NK-92 (cell line): ENCODE measurements around the gene NEURL1B.

Experiments
- DNase-seq: peaks from one replicate; lab custom pipeline; 2025; ENCODE audit not compliant: unreplicated experiment; lab: John Stamatoyannopoulos, UW

NEURL1B gene

DNA sequence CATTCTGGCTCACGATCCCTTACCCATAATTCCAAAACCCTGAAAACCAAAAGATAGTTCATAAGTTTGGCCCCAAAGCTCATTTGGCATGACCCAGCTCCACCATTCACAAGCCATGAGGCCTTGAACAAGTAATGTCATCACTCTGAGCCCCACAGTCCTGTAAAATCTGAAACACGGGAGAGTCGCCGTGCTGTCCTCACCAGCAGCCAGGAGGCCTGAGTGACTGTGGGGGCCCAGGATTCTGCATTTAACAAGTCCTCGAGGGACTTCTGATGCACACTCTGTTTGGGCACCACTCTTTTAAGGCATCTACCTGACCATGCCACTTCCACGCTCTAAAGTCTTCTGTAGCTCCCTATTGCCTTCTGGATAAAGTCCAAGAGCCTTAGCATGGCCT lies 89.2 kb downstream of the NEURL1B start:
- DNase-seq: no peak

DNA sequence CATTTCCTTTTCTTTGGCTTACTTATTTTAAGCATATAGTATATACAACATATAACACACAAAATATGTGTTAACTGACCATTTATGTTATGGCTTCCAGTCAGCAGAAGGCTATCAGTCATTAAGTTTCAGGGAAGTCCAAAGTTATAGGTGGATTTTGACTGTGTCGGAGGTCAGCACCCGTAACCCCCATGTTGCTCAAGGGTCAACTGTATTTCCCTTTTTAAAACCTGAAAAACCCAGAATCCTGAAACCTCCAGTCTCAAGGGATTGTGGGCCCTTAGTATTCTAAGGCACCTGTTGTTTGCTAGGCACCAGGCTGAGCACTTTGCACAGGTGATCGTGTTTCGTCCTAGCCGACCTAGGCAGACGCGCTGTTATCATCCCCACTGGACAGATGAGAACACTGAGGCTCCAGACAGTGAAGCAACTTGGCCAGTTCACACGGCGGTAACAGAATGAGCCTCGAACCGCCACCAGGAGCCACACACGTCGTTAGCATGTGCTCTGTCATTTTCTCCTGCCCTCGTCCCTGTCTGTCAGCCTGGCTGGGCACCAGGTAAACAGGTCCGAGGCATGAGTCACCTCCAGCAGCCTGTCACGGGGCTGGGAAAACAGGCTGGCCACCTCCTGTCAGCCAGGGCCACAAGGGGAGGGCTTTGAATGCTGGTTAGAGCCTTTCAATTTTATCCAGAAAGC lies 90.1 kb downstream of the NEURL1B start:
- DNase-seq: no peak

DNA sequence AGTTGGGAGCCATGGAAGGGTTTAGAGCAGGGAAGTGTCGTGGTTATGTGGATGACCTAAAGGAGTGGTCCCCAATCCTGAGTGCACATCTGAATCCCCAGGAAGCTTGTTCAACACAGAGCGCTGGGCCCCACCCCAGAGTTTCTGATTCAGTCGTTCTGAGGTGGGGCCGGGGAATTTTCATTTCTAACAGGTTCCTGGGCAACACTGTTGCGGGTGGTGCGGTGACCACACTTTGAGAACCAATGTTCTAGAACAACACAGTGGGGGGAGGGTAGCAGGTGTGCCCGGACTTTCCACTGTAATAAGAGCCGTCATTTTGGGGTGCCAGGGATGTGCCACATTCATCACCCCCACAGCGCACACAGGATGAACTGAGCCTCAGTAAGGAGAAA lies 90.6 kb downstream of the NEURL1B start:
- no peak for DNase-seq

DNA sequence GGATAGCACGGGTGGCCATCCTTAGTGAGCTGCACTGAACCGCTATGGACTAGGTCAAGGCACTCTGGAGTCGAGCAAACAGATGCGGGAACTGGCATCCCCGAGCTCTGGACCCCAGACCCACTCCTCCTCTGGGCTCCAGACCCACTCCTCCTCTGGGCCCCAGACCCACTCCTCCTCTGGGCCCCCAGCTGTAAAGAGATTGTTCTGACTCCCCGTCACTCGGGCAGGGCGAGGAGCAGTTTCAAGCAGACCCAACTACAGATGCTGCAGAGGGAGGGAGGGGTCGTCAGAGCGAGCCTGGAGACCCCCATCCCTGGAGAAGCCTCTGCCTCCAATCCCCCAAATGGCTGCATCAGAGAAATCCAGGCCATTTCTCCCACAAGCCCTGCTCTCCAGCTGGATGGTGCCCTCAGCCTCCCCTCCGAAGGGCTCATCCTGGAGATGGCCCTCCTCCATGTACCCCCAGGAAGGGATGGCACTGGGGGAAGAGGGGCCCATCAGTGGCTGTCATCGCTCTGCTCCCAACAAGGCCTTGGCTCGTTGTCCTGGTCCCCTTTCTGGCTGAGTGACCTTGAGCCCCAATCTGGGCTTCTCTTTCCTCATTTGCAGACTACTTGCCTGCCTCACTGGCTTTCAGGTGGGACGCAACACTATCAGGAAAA lies 91.3 kb downstream of the NEURL1B start:
- DNase-seq: no peak

DNA sequence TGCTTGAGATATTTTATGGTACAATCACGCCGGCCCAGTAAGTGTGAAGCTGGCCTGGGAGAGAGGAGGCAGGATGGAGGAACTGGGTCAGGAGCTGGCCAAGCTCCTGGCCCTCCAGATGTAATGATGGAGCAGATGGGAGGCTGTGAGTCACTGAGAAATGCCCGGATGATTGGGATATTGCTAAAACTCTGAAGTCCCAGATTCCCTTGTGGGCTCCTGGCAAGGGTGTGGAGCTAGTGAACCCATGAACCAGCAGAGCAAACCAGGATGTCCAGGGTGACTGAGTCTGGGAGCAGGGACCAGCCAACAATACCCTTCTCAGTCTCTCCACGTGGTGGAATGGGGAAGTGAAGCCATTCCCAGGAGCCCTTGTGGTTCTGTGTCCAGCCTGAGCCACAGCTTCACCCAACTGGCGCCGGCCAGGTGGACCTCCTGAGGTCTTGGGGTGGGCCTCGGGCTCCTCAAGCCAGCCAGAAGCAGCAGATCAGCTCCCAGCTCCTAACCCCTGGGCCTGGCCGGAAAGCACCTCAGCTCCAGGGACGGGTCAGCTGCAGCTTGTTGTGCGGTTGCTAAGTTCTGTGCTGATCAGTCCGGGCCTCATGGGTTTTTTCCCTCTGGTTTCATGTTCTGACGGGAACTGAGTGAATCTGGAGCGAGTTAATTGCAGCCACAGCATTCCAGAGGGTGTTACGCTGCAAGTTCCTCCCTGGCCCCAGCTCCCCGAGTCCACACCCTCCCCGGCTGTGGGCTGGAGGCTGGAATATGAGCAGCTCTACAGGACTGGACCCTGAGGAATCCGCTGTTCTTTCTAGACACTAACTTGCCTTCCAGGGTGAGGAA lies 92.3 kb downstream of the NEURL1B start:
- DNase-seq: no peak

DNA sequence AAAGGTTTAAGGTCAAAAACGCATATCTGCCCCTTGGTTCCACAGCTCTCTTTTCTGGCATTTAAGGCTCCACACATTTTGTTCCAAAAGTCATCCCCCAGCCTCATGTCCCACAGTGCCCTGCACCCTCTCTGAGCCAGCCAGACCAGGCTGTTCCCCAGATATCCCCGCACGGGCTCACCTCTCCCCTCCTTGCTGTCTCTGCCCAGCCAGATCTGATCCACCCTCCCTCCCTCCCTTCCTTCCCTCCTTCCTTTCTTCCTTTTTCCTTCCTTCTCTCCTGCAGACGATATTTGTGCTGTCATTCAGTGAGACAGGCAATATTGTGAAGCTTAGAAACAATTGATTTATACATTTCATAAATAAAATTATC lies 92.9 kb downstream of the NEURL1B start:
- no peak for DNase-seq

DNA sequence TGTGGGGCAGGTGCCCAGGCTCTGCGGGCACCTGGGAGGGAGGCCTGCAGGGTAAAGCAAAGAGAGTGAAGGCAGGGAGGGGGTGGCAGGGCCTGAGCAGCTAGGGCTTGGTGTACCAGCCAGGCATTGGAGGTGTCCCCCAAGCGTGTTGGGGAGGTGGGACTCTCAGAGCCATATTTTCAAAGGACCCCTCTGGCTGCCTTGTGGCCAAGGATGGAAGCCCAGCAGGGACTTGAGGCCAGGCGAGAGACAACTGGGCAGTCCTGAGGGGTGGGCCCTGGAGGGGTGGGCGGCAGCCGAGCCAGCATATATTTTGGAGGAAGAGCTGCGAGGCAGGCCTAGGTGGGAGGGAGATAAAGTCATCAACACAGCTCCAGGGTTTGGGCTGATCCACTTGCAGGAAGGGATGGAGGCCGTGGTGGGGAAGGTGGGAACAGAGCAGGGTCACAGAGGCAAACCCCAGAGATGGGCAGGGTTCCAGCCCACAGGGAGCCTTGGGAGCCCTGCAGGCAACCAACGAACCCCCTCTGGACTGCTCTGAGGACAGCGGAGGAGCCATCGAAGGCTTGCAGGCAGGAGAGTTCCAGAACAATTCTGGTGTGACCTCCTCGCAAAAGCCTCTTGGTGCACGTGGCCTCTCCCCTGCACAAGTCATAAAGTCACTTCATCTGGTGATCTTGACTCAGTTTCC lies 94.2 kb downstream of the NEURL1B start:
- DNase-seq: no peak

DNA sequence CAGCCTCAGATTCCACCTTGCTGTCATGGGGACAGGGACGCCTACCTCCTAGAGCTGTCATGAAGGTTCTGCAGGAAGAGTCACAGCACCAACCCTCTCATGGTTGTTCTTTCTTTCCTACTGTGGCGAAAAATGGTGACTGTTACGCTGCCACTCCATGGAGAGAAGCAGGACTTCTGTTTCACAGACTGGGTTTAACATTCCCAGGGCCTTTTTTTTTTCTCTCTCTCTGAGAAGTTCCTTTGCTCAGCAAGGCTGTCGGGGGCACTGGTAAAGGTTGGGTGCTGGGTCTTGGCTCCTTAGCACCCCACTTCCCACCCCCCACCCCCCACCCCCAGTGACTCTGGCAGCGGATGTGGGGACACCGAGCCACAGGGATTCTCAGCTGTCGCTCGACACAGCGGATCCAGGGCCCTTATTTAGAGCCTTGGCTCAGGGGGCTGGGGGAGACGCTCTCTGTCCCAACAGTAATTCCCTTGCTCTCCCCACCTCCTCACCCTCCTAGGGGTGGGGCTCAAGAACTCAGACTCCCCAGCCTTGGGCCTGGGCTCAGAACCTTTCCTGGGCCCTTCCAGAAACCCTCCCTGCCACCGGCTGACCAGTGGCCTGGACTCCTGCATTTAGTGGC lies 95.6 kb downstream of the NEURL1B start:
- DNase-seq: no peak

DNA sequence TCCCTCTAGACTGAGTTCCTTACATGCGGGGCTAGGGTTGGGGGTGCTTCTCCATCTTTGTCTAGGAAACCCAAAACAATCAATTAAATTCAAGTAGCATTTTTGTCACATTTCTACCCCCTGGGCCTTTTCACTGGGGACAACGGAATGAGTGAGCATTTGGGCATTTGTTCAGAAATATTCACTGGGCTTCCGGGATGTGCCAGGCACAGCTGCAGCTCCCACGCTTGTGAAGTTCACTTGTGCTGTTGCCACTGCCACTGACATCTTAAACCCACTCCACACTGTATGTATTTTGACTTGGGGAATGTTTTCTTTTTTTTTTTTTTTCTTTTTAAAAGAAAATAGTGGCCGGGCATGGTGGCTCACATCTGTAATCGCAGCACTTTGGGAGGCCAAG lies 98.3 kb downstream of the NEURL1B start:
- DNase-seq: no peak

DNA sequence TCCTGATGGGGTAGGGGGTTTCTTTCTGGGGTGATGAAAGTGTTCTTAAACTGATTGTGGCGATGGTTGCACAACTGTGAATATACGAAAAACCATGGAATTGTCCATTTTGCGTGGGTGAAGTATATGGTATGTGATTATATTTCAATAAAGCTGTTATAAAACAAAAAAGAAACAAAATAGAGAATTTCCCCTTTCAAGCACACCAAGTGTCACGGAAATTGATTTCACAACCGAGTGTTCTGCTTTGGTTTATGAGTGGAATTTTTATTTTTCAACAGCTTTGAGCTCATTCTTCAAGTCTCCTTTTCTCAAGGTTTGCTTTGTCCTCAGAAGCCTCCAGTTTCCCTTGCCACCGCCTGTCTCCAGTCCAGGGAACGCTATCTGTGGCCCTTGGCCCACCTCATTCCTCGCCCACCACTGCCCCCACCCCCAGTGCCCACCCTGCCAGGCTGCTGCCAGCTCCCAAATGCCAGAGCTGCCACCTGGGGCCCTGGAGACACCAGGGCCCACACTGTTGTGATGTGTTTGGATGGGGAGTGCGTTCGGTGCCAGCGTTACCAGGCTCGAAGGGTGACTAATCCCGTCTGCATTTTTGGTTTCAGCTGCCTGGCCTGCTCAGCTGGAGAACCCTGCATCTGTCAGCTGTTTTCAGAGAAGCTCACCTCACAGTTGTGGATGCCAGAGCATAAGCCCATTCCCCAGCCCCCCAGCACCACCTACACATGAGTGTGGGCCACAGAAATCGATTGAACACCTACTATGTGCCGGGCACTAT lies 99.6 kb downstream of the NEURL1B start:
- no peak for DNase-seq
